HG02798 (cell line): Measurements from ENCODE around the gene EFEMP2.
"Not testable (repeated sequence)": the region's sequence is repeated elsewhere in the genome, so short reads cannot be mapped to it uniquely, and the experiment has no call there.

ENCODE experiments used
- ATAC-seq: cut with Tn5 transposase; IDR thresholded peaks from one replicate; pipeline ENCODE4 v1.9.1; 2021; ENCODE audit warnings: mild to moderate bottlenecking; ENCODE audit not compliant: unreplicated experiment, poor library complexity

The EFEMP2 gene

GRCh38 chr11:65833297-65834030 is 39.1 kb downstream of the EFEMP2 start, which contains the start of gene SNX32:
TSS of gene SNX32 (plus strand) at chr11:65833963. CDS start at chr11:65834066, 103 bp downstream.
- peak; percentile 98 for ATAC-seq

GRCh38 chr11:65832231-65832630 is 40.4 kb downstream of the EFEMP2 start:
- not testable (repeated sequence) for ATAC-seq

GRCh38 chr11:65829459-65829858 is 43.1 kb downstream of the EFEMP2 start:
- no peak for ATAC-seq

- no peak for ATAC-seq
Measured at GRCh38 chr11:65826984-65827735, 45.4 kb downstream of the EFEMP2 start.

GRCh38 chr11:65822776-65823528 is 49.6 kb downstream of the EFEMP2 start:
- no peak for ATAC-seq

GRCh38 chr11:65821107-65821506 is 51.5 kb downstream of the EFEMP2 start:
- no peak for ATAC-seq

- ATAC-seq: peak; percentile 91
Measured at GRCh38 chr11:65817835-65818680, 54.5 kb downstream of the EFEMP2 start.

- ATAC-seq: no peak
Measured at GRCh38 chr11:65817312-65817834, 55.2 kb downstream of the EFEMP2 start.

GRCh38 chr11:65816696-65817095 is 55.9 kb downstream of the EFEMP2 start:
- ATAC-seq: no peak
